WTC11 (cell line): ENCODE results near the gene RMDN3. TPM values are rescaled to one million over a fixed set of nuclear protein-coding genes. Genes with fewer than 3 reads are reported as not detected.
A peak's percentile ranks its signal among the peaks of the same experiment; 100 is the strongest.

Source experiments
- ATAC-seq: fragments of 200-7000 bp; cut with Tn5 transposase; 2 replicates; pipeline ENCODE4 v1.10.0; 2021; ENCODE audit warnings: mild to moderate bottlenecking, moderate library complexity
- Bru-seq: library from RNA; stranded (reverse); fragments of 400-500 nt; gene quantifications from one replicate; lab custom pipeline; 2021; lab: Mats Ljungman, UMichigan
- CTCF ChIA-PET: fragments of 300-600 bp; sonication (Branson Sonifier 250); formaldehyde crosslinking; loops from one replicate; lab custom pipeline; 2021; ENCODE audit warnings: antibody characterized with exemption; lab: Charles Lee
- POLR2A ChIA-PET: fragments of 350-600 bp; sonication (Branson Sonifier 250); formaldehyde crosslinking; loops from one replicate; lab custom pipeline; 2021; ENCODE audit warnings: antibody characterized with exemption; lab: Charles Lee
- DNase-seq: peaks from one replicate; pipeline ENCODE4 v3.0.0; 2021; ENCODE audit warnings: low spot score
- H3K27ac Mint-ChIP-seq: 2 replicates; pipeline ENCODE4 v1.8.0; 2021; ENCODE audit warnings: mixed read lengths
- H3K27me3 Mint-ChIP-seq: 2 replicates; pipeline ENCODE4 v1.8.0; 2021; ENCODE audit warnings: low read depth, mild to moderate bottlenecking, moderate library complexity, mixed read lengths
- H3K36me3 Mint-ChIP-seq: 2 replicates; pipeline ENCODE4 v1.8.0; 2021; ENCODE audit warnings: mixed read lengths
- H3K4me1 Mint-ChIP-seq: 2 replicates; pipeline ENCODE4 v1.8.0; 2022; ENCODE audit warnings: mixed read lengths
- H3K4me3 Mint-ChIP-seq: 2 replicates; pipeline ENCODE4 v1.8.0; 2021; ENCODE audit warnings: mild to moderate bottlenecking, moderate library complexity, mixed read lengths
- H3K9me3 Mint-ChIP-seq: 2 replicates; pipeline ENCODE4 v1.8.0; 2021; ENCODE audit warnings: mixed read lengths
- AFF4 ChIP-seq: sonication (generic); formaldehyde crosslinking; IDR thresholded peaks from 2 replicates; pipeline ENCODE4 v1.8.1; 2023; ENCODE audit warnings: mild to moderate bottlenecking, missing genetic modification reagents, borderline replicate concordance
- ARID4B ChIP-seq: sonication (generic); formaldehyde crosslinking; IDR thresholded peaks from 2 replicates; pipeline ENCODE4 v1.8.0; 2023; ENCODE audit warnings: missing genetic modification reagents, mild to moderate bottlenecking, borderline replicate concordance
- ATF6 ChIP-seq: sonication (generic); formaldehyde crosslinking; IDR thresholded peaks from 2 replicates; pipeline ENCODE4 v1.8.1; 2023; ENCODE audit warnings: mild to moderate bottlenecking, missing genetic modification reagents
- ETV6 ChIP-seq: sonication (generic); formaldehyde crosslinking; IDR thresholded peaks from 2 replicates; pipeline ENCODE4 v1.8.1; 2022; ENCODE audit warnings: mild to moderate bottlenecking, missing genetic modification reagents
- FOXJ3 ChIP-seq: sonication (generic); formaldehyde crosslinking; IDR thresholded peaks from 2 replicates; pipeline ENCODE4 v1.9.0; 2021; ENCODE audit warnings: missing genetic modification reagents, mild to moderate bottlenecking, borderline replicate concordance
- GABPB1 ChIP-seq: sonication (generic); formaldehyde crosslinking; IDR thresholded peaks from 2 replicates; pipeline ENCODE4 v1.8.1; 2023; ENCODE audit warnings: mild to moderate bottlenecking, missing genetic modification reagents
- GRHL2 ChIP-seq: fragments of 250-450 bp; sonication (Bioruptor Pico); IDR thresholded peaks from 2 replicates; pipeline ENCODE4 v1.8.0; 2022; ENCODE audit warnings: mild to moderate bottlenecking, moderate library complexity; ENCODE audit not compliant: insufficient replicate concordance, severe bottlenecking
- NFE2L1 ChIP-seq: sonication (generic); formaldehyde crosslinking; IDR thresholded peaks from 2 replicates; pipeline ENCODE4 v1.8.1; 2023; ENCODE audit warnings: missing genetic modification reagents
- SMAD3 ChIP-seq: sonication (generic); formaldehyde crosslinking; IDR thresholded peaks from 2 replicates; pipeline ENCODE4 v1.8.0; 2022; ENCODE audit warnings: missing genetic modification reagents, mild to moderate bottlenecking, borderline replicate concordance
- SP1 ChIP-seq: sonication (generic); formaldehyde crosslinking; conservative IDR thresholded peaks from 2 replicates; pipeline ENCODE4 v1.8.1; 2022; ENCODE audit warnings: missing genetic modification reagents
- STAT6 ChIP-seq: sonication (generic); formaldehyde crosslinking; conservative IDR thresholded peaks from 2 replicates; pipeline ENCODE4 v1.8.1; 2023; ENCODE audit warnings: mild to moderate bottlenecking, low read depth, missing genetic modification reagents, moderate library complexity
- USF2 ChIP-seq: sonication (generic); formaldehyde crosslinking; IDR thresholded peaks from 2 replicates; pipeline ENCODE4 v1.8.1; 2023; ENCODE audit warnings: mild to moderate bottlenecking, missing genetic modification reagents, moderate library complexity
- ZNF219 ChIP-seq: sonication (generic); formaldehyde crosslinking; IDR thresholded peaks from 2 replicates; pipeline ENCODE4 v1.8.0; 2023; ENCODE audit warnings: missing genetic modification reagents, mild to moderate bottlenecking, borderline replicate concordance
- ZNF232 ChIP-seq: sonication (generic); formaldehyde crosslinking; IDR thresholded peaks from 2 replicates; pipeline ENCODE4 v1.8.0; 2022; ENCODE audit warnings: mild to moderate bottlenecking, missing genetic modification reagents
- long read RNA-seq, 3 experiments: library from RNA in 1 of 3; library from capped mRNA in 1 of 3; library from polyadenylated mRNA in 1 of 3; unstranded in 2 of 3; stranded (forward) in 1 of 3; transcript quantifications; one replicate each; pipeline ENCODE4 v2.0.0, GENCODE V29; 2021
- total RNA-seq: library from RNA; stranded (reverse); gene quantifications from 3 replicates; pipeline ENCODE4 v1.2.3, GENCODE V29; 2021

RMDN3 gene
- total RNA-seq (21.7 to 25.9 TPM (median 22.8 TPM) in 3 replicates), Bru-seq, nascent RNA (percentile 60 among the genes with signal in this experiment)
- long read RNA-seq, experiment 1, transcript RMDN3-202 (13 exons, 2,251 nt), result major isoform, 61 of 99 reads
- long read RNA-seq, experiment 1, partial matches to known transcripts, result 5 of 99 reads
- long read RNA-seq, experiment 1, other reads (novel, unspliced or antisense), result 32 of 99 reads
- long read RNA-seq, experiment 2, transcript RMDN3-202 (13 exons, 2,251 nt), result major isoform, 5 of 28 reads
- long read RNA-seq, experiment 2, partial matches to known transcripts, result 8 of 28 reads
- long read RNA-seq, experiment 2, other reads (novel, unspliced or antisense), result 11 of 28 reads
- long read RNA-seq, experiment 3, transcript RMDN3-202 (13 exons, 2,251 nt), result major isoform, 41 of 70 reads
- long read RNA-seq, experiment 3, partial matches to known transcripts, result 6 of 70 reads
- long read RNA-seq, experiment 3, other reads (novel, unspliced or antisense), result 22 of 70 reads

GRCh38 chr15:40754883-40755811 is at the start of gene RMDN3:
Gene RMDN3 (minus strand): TSS chr15:40755254. CDS start chr15:40754783, 471 bp downstream.
- Mint-ChIP-seq H3K4me3 (peak within 1 kb of the TSS; percentile 87), H3K27me3 (no peaks in the 10 kb centered on the region), H3K27ac (peak within 1 kb of the TSS; percentile 99), H3K4me1 (peaks cover 11% of the 10 kb centered on the region; the same call in 1 of the 2 replicates), H3K9me3 (no peaks in the 10 kb centered on the region), H3K36me3 (peaks cover 5% of the 10 kb centered on the region; the same call in 1 of the 2 replicates)
- DNase-seq, result peak; percentile 95
- ATAC-seq, result peak; percentile 94
- ChIA-PET POLR2A (no interaction called here), CTCF (no interaction called here)
- TF ChIP-seq ZNF232 (CRISPR knock-in tag), result peak; percentile 85
- no peak for TF ChIP-seq STAT6
- TF ChIP-seq ARID4B (CRISPR knock-in tag), result no peak
- TF ChIP-seq FOXJ3 (CRISPR knock-in tag), result no peak
- TF ChIP-seq GRHL2 (CRISPR knock-in tag), result no peak
- TF ChIP-seq USF2 (CRISPR knock-in tag), result no peak; the same call in none of the 2 replicates
- TF ChIP-seq ETV6 (CRISPR knock-in tag), result no peak
- no peak for TF ChIP-seq ZNF219 (CRISPR knock-in tag)
- no peak for TF ChIP-seq SMAD3 (CRISPR knock-in tag)
- TF ChIP-seq NFE2L1, result no peak; the same call in 1 of the 2 replicates
- TF ChIP-seq ATF6 (CRISPR knock-in tag), result no peak
- peak; percentile 99 for TF ChIP-seq SP1
- no peak for TF ChIP-seq GABPB1
- peak; percentile 62; the same call in 1 of the 2 replicates for TF ChIP-seq AFF4 (CRISPR knock-in tag)
